WTC11 (cell line): Measurements from ENCODE around the gene MPV17L2. TPM values are rescaled to one million over a fixed set of nuclear protein-coding genes. Genes with fewer than 3 reads are reported as not detected.

Source experiments
- ATAC-seq: fragments of 200-7000 bp; cut with Tn5 transposase; 2 replicates; pipeline ENCODE4 v1.10.0; 2021; ENCODE audit warnings: mild to moderate bottlenecking, moderate library complexity
- CTCF ChIA-PET: fragments of 300-600 bp; sonication (Branson Sonifier 250); formaldehyde crosslinking; loops from one replicate; lab custom pipeline; 2021; ENCODE audit warnings: antibody characterized with exemption; lab: Charles Lee
- POLR2A ChIA-PET: fragments of 350-600 bp; sonication (Branson Sonifier 250); formaldehyde crosslinking; loops from one replicate; lab custom pipeline; 2021; ENCODE audit warnings: antibody characterized with exemption; lab: Charles Lee
- DNase-seq: peaks from one replicate; pipeline ENCODE4 v3.0.0; 2021; ENCODE audit warnings: low spot score
- H3K27ac Mint-ChIP-seq: 2 replicates; pipeline ENCODE4 v1.8.0; 2021; ENCODE audit warnings: mixed read lengths
- H3K27me3 Mint-ChIP-seq: 2 replicates; pipeline ENCODE4 v1.8.0; 2021; ENCODE audit warnings: low read depth, mild to moderate bottlenecking, moderate library complexity, mixed read lengths
- H3K36me3 Mint-ChIP-seq: 2 replicates; pipeline ENCODE4 v1.8.0; 2021; ENCODE audit warnings: mixed read lengths
- H3K4me1 Mint-ChIP-seq: 2 replicates; pipeline ENCODE4 v1.8.0; 2022; ENCODE audit warnings: mixed read lengths
- H3K4me3 Mint-ChIP-seq: 2 replicates; pipeline ENCODE4 v1.8.0; 2021; ENCODE audit warnings: mild to moderate bottlenecking, moderate library complexity, mixed read lengths
- H3K9me3 Mint-ChIP-seq: 2 replicates; pipeline ENCODE4 v1.8.0; 2021; ENCODE audit warnings: mixed read lengths
- ARID4B ChIP-seq: sonication (generic); formaldehyde crosslinking; IDR thresholded peaks from 2 replicates; pipeline ENCODE4 v1.8.0; 2023; ENCODE audit warnings: missing genetic modification reagents, mild to moderate bottlenecking, borderline replicate concordance
- ATF1 ChIP-seq: sonication (generic); formaldehyde crosslinking; IDR thresholded peaks from 2 replicates; pipeline ENCODE4 v1.8.1; 2023; ENCODE audit warnings: mild to moderate bottlenecking, moderate library complexity, missing genetic modification reagents
- FOXJ3 ChIP-seq: sonication (generic); formaldehyde crosslinking; IDR thresholded peaks from 2 replicates; pipeline ENCODE4 v1.9.0; 2021; ENCODE audit warnings: missing genetic modification reagents, mild to moderate bottlenecking, borderline replicate concordance
- FOXK1 ChIP-seq: sonication (generic); formaldehyde crosslinking; IDR thresholded peaks from 2 replicates; pipeline ENCODE4 v1.8.0; 2022; ENCODE audit warnings: mild to moderate bottlenecking, moderate library complexity, missing genetic modification reagents
- HMGXB4 ChIP-seq: sonication (generic); formaldehyde crosslinking; IDR thresholded peaks from 2 replicates; pipeline ENCODE4 v1.8.1; 2023; ENCODE audit warnings: mild to moderate bottlenecking, moderate library complexity, missing genetic modification reagents
- IRF2 ChIP-seq: sonication (generic); formaldehyde crosslinking; IDR thresholded peaks from 2 replicates; pipeline ENCODE4 v1.8.0; 2022; ENCODE audit warnings: low read depth, missing genetic modification reagents, borderline replicate concordance
- JAZF1 ChIP-seq: fragments of 250-450 bp; sonication (Bioruptor Pico); IDR thresholded peaks from 2 replicates; pipeline ENCODE4 v1.9.0; 2021; ENCODE audit warnings: moderate library complexity, mild to moderate bottlenecking, inconsistent platforms
- KAT7 ChIP-seq: sonication (generic); formaldehyde crosslinking; IDR thresholded peaks from 2 replicates; pipeline ENCODE4 v1.8.1; 2023; ENCODE audit warnings: missing genetic modification reagents, mild to moderate bottlenecking, borderline replicate concordance
- MYBL2 ChIP-seq: sonication (generic); formaldehyde crosslinking; IDR thresholded peaks from 2 replicates; pipeline ENCODE4 v1.8.1; 2023; ENCODE audit warnings: mild to moderate bottlenecking, moderate library complexity, missing genetic modification reagents
- NFATC4 ChIP-seq: fragments of 250-450 bp; sonication (Bioruptor Pico); IDR thresholded peaks from 2 replicates; pipeline ENCODE4 v1.9.0; 2021; ENCODE audit warnings: mild to moderate bottlenecking
- NR3C1 ChIP-seq: sonication (generic); formaldehyde crosslinking; conservative IDR thresholded peaks from 2 replicates; pipeline ENCODE4 v1.8.1; 2023; ENCODE audit warnings: low read depth, mild to moderate bottlenecking, missing genetic modification reagents
- SMAD3 ChIP-seq: sonication (generic); formaldehyde crosslinking; IDR thresholded peaks from 2 replicates; pipeline ENCODE4 v1.8.0; 2022; ENCODE audit warnings: missing genetic modification reagents, mild to moderate bottlenecking, borderline replicate concordance
- ZBTB43 ChIP-seq: sonication (generic); formaldehyde crosslinking; IDR thresholded peaks from 2 replicates; pipeline ENCODE4 v1.8.1; 2023; ENCODE audit warnings: mild to moderate bottlenecking, missing genetic modification reagents
- ZNF121 ChIP-seq: sonication (generic); formaldehyde crosslinking; IDR thresholded peaks from 2 replicates; pipeline ENCODE4 v1.8.0; 2023; ENCODE audit warnings: missing genetic modification reagents
- ZNF416 ChIP-seq: fragments of 250-450 bp; sonication (Bioruptor Pico); IDR thresholded peaks from 2 replicates; pipeline ENCODE4 v1.9.0; 2021; ENCODE audit warnings: mild to moderate bottlenecking, inconsistent platforms
- total RNA-seq: library from RNA; stranded (reverse); gene quantifications from 3 replicates; pipeline ENCODE4 v1.2.3, GENCODE V29; 2021
- TF ChIP-seq, protein P1 (sequence below): sonication (generic); formaldehyde crosslinking; IDR thresholded peaks from 2 replicates; pipeline ENCODE4 v1.8.1; 2022; ENCODE audit warnings: low read depth, missing genetic modification reagents, borderline replicate concordance
- TF ChIP-seq, protein P2 (sequence below): sonication (generic); formaldehyde crosslinking; IDR thresholded peaks from 2 replicates; pipeline ENCODE4 v1.8.0; 2022; ENCODE audit warnings: missing genetic modification reagents
- TF ChIP-seq, protein P3 (sequence below): sonication (generic); formaldehyde crosslinking; IDR thresholded peaks from 2 replicates; pipeline ENCODE4 v1.8.1; 2022; ENCODE audit warnings: mild to moderate bottlenecking, moderate library complexity, missing genetic modification reagents

The MPV17L2 gene
- total RNA-seq, 1 experiment from 2014 or later = 29.8 TPM

- Mint-ChIP-seq H3K9me3 (peaks cover 3% of the 10 kb centered on the region), H3K27me3 (no peaks in the 10 kb centered on the region), H3K4me3 (no peak overlapping the region), H3K27ac (peak overlapping the region; percentile 49; the same call in 1 of the 2 replicates), H3K4me1 (no peaks in the 10 kb centered on the region), H3K36me3 (peaks cover 28% of the 10 kb centered on the region)
- no peak for TF ChIP-seq ZNF121 (CRISPR knock-in tag)
- TF ChIP-seq FOXK1 (CRISPR knock-in tag) = no peak
- TF ChIP-seq ZBTB43 (CRISPR knock-in tag) = no peak
- TF ChIP-seq ZNF416 (CRISPR knock-in tag) = no peak
- no peak for TF ChIP-seq KAT7 (CRISPR knock-in tag)
- CTCF ChIA-PET = interaction anchor here (1.3 to 2.7 kb wide), 4 partner anchors 13 to 32 kb away, joined by 4 to 10 read pairs (median 4); no protein-coding TSS in a partner anchor
- POLR2A ChIA-PET = no interaction called here
- no peak for DNase-seq
- ATAC-seq = no peak
These were observed 48.1 kb upstream of the MPV17L2 start for GRCh38 chr19:18144906-18145305.

DNA sequence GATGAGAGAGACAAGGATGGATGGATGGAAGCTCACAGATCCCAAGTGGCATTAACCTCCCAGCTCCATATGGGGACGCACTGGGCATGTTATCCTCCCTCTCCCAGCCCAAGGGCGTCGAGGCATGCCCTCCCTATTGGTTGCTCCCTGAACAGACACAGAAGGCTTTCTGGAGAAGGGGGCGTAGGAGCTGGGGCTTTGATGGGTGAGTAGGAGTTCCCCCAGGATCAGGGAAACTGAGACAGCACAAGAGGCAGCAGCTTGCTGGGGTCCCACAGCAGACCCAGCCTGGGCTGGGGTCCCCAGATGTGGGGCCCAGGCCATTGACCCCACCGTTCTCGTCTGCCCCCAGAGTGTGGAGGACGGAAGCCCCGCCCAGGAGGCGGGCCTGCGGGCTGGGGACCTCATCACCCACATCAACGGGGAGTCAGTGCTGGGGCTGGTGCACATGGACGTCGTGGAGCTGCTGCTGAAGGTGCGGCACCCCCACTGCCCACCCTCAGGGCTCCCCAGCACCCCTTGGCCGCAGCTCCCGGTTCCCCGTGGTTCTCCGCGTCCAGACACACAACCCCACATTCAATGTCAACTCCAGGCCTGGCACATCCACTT lies 47.5 kb upstream of the MPV17L2 start:
- ATAC-seq = no peak
- TF ChIP-seq, protein P1, sequence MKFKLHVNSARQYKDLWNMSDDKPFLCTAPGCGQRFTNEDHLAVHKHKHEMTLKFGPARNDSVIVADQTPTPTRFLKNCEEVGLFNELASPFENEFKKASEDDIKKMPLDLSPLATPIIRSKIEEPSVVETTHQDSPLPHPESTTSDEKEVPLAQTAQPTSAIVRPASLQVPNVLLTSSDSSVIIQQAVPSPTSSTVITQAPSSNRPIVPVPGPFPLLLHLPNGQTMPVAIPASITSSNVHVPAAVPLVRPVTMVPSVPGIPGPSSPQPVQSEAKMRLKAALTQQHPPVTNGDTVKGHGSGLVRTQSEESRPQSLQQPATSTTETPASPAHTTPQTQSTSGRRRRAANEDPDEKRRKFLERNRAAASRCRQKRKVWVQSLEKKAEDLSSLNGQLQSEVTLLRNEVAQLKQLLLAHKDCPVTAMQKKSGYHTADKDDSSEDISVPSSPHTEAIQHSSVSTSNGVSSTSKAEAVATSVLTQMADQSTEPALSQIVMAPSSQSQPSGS (CRISPR knock-in tag) = no peak
- TF ChIP-seq MYBL2 (no peak), HMGXB4 (CRISPR knock-in tag) (no peak)
- TF ChIP-seq, protein P2, sequence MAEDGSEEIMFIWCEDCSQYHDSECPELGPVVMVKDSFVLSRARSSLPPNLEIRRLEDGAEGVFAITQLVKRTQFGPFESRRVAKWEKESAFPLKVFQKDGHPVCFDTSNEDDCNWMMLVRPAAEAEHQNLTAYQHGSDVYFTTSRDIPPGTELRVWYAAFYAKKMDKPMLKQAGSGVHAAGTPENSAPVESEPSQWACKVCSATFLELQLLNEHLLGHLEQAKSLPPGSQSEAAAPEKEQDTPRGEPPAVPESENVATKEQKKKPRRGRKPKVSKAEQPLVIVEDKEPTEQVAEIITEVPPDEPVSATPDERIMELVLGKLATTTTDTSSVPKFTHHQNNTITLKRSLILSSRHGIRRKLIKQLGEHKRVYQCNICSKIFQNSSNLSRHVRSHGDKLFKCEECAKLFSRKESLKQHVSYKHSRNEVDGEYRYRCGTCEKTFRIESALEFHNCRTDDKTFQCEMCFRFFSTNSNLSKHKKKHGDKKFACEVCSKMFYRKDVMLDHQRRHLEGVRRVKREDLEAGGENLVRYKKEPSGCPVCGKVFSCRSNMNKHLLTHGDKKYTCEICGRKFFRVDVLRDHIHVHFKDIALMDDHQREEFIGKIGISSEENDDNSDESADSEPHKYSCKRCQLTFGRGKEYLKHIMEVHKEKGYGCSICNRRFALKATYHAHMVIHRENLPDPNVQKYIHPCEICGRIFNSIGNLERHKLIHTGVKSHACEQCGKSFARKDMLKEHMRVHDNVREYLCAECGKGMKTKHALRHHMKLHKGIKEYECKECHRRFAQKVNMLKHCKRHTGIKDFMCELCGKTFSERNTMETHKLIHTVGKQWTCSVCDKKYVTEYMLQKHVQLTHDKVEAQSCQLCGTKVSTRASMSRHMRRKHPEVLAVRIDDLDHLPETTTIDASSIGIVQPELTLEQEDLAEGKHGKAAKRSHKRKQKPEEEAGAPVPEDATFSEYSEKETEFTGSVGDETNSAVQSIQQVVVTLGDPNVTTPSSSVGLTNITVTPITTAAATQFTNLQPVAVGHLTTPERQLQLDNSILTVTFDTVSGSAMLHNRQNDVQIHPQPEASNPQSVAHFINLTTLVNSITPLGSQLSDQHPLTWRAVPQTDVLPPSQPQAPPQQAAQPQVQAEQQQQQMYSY (CRISPR knock-in tag) = no peak
- TF ChIP-seq, all 79 proteins: peak for 0
- CTCF ChIA-PET = interaction anchor here (1.2 to 2.7 kb wide), 5 partner anchors 12 to 32 kb away, joined by 3 to 10 read pairs (median 4); no protein-coding TSS in a partner anchor
- Mint-ChIP-seq H3K27ac (peak overlapping the region; percentile 49; the same call in 1 of the 2 replicates), H3K4me1 (no peaks in the 10 kb centered on the region), H3K36me3 (peaks cover 25% of the 10 kb centered on the region), H3K4me3 (no peak overlapping the region), H3K27me3 (no peaks in the 10 kb centered on the region), H3K9me3 (peaks cover under 1% of the 10 kb centered on the region)
- POLR2A ChIA-PET = no interaction called here
- DNase-seq = no peak

GRCh38 chr19:18147396-18147795 lies 45.6 kb upstream of the MPV17L2 start:
- H3K36me3 Mint-ChIP-seq = peaks cover 15% of the 10 kb centered on the region
- POLR2A ChIA-PET = no interaction called here
- CTCF ChIA-PET = no interaction called here
- H3K27ac Mint-ChIP-seq = no peak overlapping the region
- H3K4me3 Mint-ChIP-seq = no peak overlapping the region
- ATAC-seq (no peak), DNase-seq (no peak)
- H3K9me3 Mint-ChIP-seq = no peaks in the 10 kb centered on the region
- no peaks in the 10 kb centered on the region for H3K27me3 Mint-ChIP-seq
- peaks cover 9% of the 10 kb centered on the region for H3K4me1 Mint-ChIP-seq
- TF ChIP-seq, protein P3, sequence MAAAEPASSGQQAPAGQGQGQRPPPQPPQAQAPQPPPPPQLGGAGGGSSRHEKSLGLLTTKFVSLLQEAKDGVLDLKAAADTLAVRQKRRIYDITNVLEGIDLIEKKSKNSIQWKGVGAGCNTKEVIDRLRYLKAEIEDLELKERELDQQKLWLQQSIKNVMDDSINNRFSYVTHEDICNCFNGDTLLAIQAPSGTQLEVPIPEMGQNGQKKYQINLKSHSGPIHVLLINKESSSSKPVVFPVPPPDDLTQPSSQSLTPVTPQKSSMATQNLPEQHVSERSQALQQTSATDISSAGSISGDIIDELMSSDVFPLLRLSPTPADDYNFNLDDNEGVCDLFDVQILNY (CRISPR knock-in tag) = no peak
- TF ChIP-seq MYBL2 (no peak), NFATC4 (CRISPR knock-in tag) (no peak), NR3C1 (no peak), FOXJ3 (CRISPR knock-in tag) (no peak), IRF2 (no peak), ARID4B (CRISPR knock-in tag) (no peak), SMAD3 (CRISPR knock-in tag) (no peak), JAZF1 (CRISPR knock-in tag) (no peak), ATF1 (no peak)
